Ovary (tissue), 3 donors: Measurements from ENCODE around the gene CNNM1.

Experiments used
- EP300 ChIP-seq: sonication (generic); formaldehyde crosslinking; IDR thresholded peaks from one replicate; pipeline ENCODE4 v1.6.1; 2017; ENCODE audit warnings: antibody characterized with exemption
- POLR2A ChIP-seq: fragments of 450-650 bp; IDR thresholded peaks from one replicate; pipeline ENCODE4 v1.6.1; 2017; ENCODE audit warnings: antibody characterized with exemption, mild to moderate bottlenecking, moderate library complexity
- TF ChIP-seq, protein P1 (sequence below), 3 donors: fragments of 450-650 bp in 2 of 3; fragments of 200-600 bp in 1 of 3; IDR thresholded peaks; one replicate each; pipeline versions ENCODE4 v1.5.1 to v1.8.0; 2016 to 2022; ENCODE audit warnings: antibody characterized with exemption in 3 of 3, mild to moderate bottlenecking in 1 of 3
- donor health status: DM: no; HTN: no; CAD: no.

DNA sequence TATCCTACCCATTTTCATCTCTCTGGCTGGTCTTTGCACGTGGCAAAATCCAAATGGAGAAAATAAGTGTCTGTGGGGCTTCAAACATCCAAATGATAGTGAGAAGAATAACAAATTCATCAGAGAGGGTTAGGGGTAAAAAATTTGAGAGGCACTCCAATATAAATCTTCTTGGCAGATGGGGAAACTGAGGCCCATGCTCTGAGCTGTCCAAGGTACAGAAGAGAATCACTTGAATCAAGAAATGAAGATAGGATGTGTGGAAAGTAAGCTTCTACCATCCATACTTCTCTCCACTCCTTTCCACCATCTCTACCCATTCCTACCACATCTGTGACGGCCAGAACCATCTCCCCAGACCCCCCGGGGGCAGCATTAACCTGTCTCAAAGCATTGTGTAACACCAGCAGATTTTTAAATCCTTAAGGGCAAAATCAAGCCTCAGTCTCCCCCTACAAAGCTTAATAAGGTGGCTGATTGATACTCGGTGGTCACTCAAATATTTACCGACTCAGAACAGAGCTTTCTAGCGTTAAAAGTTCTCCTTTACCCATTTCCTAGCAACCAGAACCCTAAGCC, 100.5 kb downstream of the CNNM1 start:
- TF ChIP-seq, protein P1, sequence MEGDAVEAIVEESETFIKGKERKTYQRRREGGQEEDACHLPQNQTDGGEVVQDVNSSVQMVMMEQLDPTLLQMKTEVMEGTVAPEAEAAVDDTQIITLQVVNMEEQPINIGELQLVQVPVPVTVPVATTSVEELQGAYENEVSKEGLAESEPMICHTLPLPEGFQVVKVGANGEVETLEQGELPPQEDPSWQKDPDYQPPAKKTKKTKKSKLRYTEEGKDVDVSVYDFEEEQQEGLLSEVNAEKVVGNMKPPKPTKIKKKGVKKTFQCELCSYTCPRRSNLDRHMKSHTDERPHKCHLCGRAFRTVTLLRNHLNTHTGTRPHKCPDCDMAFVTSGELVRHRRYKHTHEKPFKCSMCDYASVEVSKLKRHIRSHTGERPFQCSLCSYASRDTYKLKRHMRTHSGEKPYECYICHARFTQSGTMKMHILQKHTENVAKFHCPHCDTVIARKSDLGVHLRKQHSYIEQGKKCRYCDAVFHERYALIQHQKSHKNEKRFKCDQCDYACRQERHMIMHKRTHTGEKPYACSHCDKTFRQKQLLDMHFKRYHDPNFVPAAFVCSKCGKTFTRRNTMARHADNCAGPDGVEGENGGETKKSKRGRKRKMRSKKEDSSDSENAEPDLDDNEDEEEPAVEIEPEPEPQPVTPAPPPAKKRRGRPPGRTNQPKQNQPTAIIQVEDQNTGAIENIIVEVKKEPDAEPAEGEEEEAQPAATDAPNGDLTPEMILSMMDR (IDR thresholded peaks at IDR 0.05), result no peak
- no peak for TF ChIP-seq EP300
- TF ChIP-seq POLR2A, result no peak
